K562 (cell line): ENCODE data around the gene NCBP2. TPM values are rescaled to one million over a fixed set of nuclear protein-coding genes. Genes with fewer than 3 reads are reported as not detected.

ENCODE experiments used
- CHD4 ChIP-seq: fragments of 200-600 bp; sonication (generic); IDR thresholded peaks from 3 replicates; pipeline ENCODE4 v1.6.1; 2012; ENCODE audit warnings: low read depth, mild to moderate bottlenecking, mixed read lengths, low read length, inconsistent platforms; ENCODE audit not compliant: insufficient read depth, insufficient replicate concordance, poor library complexity, severe bottlenecking
- E4F1 ChIP-seq: fragments of 250-450 bp; sonication (Bioruptor Pico); IDR thresholded peaks from 2 replicates; pipeline ENCODE4 v1.5.0; 2021; ENCODE audit warnings: mild to moderate bottlenecking, borderline replicate concordance
- ETV1 ChIP-seq: fragments of 450-650 bp; conservative IDR thresholded peaks from 2 replicates; pipeline ENCODE4 v1.6.1; 2016; ENCODE audit warnings: missing genetic modification characterization, control low read depth, low read depth, missing compliant biosample characterization
- FOSL1 ChIP-seq: fragments of 200-800 bp; sonication (Bioruptor generic); conservative IDR thresholded peaks from 2 replicates; pipeline ENCODE4 v1.6.1; 2016; ENCODE audit warnings: missing genetic modification characterization, missing compliant biosample characterization
- FUS ChIP-seq: fragments of 200-400 bp; formaldehyde crosslinking; optimal IDR thresholded peaks from 2 replicates; pipeline ENCODE3; 2017; ENCODE audit warnings: low read depth, low read length
- GATA2 ChIP-seq: sonication (generic); formaldehyde crosslinking; IDR thresholded peaks from 2 replicates; pipeline ENCODE4 v1.4.0; 2020; ENCODE audit warnings: mild to moderate bottlenecking, missing genetic modification reagents
- HEY1 ChIP-seq: fragments of 250-450 bp; sonication (Bioruptor Pico); IDR thresholded peaks from 2 replicates; pipeline ENCODE4 v1.5.0; 2020; ENCODE audit warnings: mild to moderate bottlenecking, moderate library complexity, borderline replicate concordance
- HNRNPLL ChIP-seq: fragments of 200-400 bp; formaldehyde crosslinking; IDR thresholded peaks from 2 replicates; pipeline ENCODE4 v1.6.1; 2017; ENCODE audit warnings: low read length, low read depth, mild to moderate bottlenecking; ENCODE audit not compliant: poor library complexity, severe bottlenecking
- NR2C2 ChIP-seq, 2 experiments: fragments of 200-800 bp in 1 of 2; sonication (Bioruptor generic) in 1 of 2; sonication (generic) in 1 of 2; formaldehyde crosslinking in 1 of 2; IDR thresholded peaks; 2 replicates each; pipeline versions ENCODE4 v1.6.1 to v1.8.0; 2016 to 2022; ENCODE audit warnings: mild to moderate bottlenecking in 1 of 2, missing compliant biosample characterization in 1 of 2, missing genetic modification characterization in 1 of 2, missing genetic modification reagents in 1 of 2
- STAG1 ChIP-seq: sonication (generic); formaldehyde crosslinking; IDR thresholded peaks from 2 replicates; pipeline ENCODE4 v1.5.0; 2020; ENCODE audit warnings: missing genetic modification reagents, borderline replicate concordance
- ZNF121 ChIP-seq: sonication (generic); formaldehyde crosslinking; conservative IDR thresholded peaks from 2 replicates; pipeline ENCODE4 v1.8.0; 2022; ENCODE audit warnings: missing genetic modification reagents
- ZNF165 ChIP-seq: fragments of 250-450 bp; sonication (Bioruptor Pico); IDR thresholded peaks from 2 replicates; pipeline ENCODE4 v1.4.0; 2020; ENCODE audit warnings: borderline replicate concordance
- ZNF518B ChIP-seq: fragments of 250-450 bp; sonication (Bioruptor Pico); IDR thresholded peaks from 2 replicates; pipeline ENCODE4 v1.5.0; 2021; ENCODE audit warnings: mild to moderate bottlenecking, moderate library complexity
- polyA plus RNA-seq, 8 experiments: library from polyadenylated mRNA; depleted of rRNA in 4 of 8; stranded (reverse) in 5 of 8; unstranded in 3 of 8; fragments of >200 nt; fragmentation: Nextera tagmentation in 2 of 8; fragmentation: Illumina TruSeq in 1 of 8; extraction: Ambion mirVana in 2 of 8; extraction: Trizol in 1 of 8; gene quantifications; 2 replicates each; pipeline versions ENCODE4 v1.2.1 to v1.2.3, GENCODE V29; 2011 to 2014; ENCODE audit warnings: inconsistent platforms in 1 of 8, missing spikeins in 1 of 8
- total RNA-seq, 7 experiments: library from RNA; depleted of rRNA in 6 of 7; stranded (reverse); fragments of >200 nt in 6 of 7; fragmentation: Illumina TruSeq in 2 of 7; extraction: Trizol in 2 of 7; gene quantifications; 2 replicates each; pipeline versions ENCODE4 v1.2.1 to v1.2.3, GENCODE V29; 2011 to 2021; ENCODE audit warnings: low replicate concordance in 1 of 7
- TF ChIP-seq, protein P1 (sequence below), 3 experiments: fragments of 200-800 bp in 1 of 3; sonication (Bioruptor generic) in 1 of 3; sonication (generic) in 1 of 3; formaldehyde crosslinking in 1 of 3; IDR thresholded peaks; 2 replicates each; pipeline versions ENCODE4 v1.6.1 to v1.8.0; 2016 to 2022; ENCODE audit warnings: mild to moderate bottlenecking in 2 of 3, missing compliant biosample characterization in 2 of 3, missing genetic modification characterization in 2 of 3, missing genetic modification reagents in 1 of 3
- TF ChIP-seq, protein P2 (sequence below): fragments of 250-450 bp; sonication (Bioruptor Pico); IDR thresholded peaks from 2 replicates; pipeline ENCODE4 v1.4.0; 2020; ENCODE audit warnings: mild to moderate bottlenecking, moderate library complexity, borderline replicate concordance

Gene NCBP2
- total and polyA plus RNA-seq, 9 of the 15 experiments (the other 6 are each of a cell fraction or from before 2014, with no cell fraction given), result 56.4 to 102 (median 82.3) TPM

GRCh38 chr3:196988241-196989029, 46.1 kb upstream of the NCBP2 start (continued):
- TF ChIP-seq FUS, result no peak
- TF ChIP-seq, protein P1, sequence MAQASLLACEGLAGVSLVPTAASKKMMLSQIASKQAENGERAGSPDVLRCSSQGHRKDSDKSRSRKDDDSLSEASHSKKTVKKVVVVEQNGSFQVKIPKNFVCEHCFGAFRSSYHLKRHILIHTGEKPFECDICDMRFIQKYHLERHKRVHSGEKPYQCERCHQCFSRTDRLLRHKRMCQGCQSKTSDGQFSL (CRISPR knock-in tag; IDR thresholded peaks at IDR 0.05), result 0 out of 2 replicates have a peak, but pooled peaks have one; percentile 30
- TF ChIP-seq, protein P1 (tag; IDR thresholded peaks at IDR 0.05), result no peak
- TF ChIP-seq GATA2, result peak; percentile 99
- TF ChIP-seq HEY1, result no peak
- 0 out of 2 replicates have a peak, but pooled peaks have one; percentile 27 for TF ChIP-seq ETV1 (tag)
- no peak for TF ChIP-seq E4F1
- TF ChIP-seq, protein P2, sequence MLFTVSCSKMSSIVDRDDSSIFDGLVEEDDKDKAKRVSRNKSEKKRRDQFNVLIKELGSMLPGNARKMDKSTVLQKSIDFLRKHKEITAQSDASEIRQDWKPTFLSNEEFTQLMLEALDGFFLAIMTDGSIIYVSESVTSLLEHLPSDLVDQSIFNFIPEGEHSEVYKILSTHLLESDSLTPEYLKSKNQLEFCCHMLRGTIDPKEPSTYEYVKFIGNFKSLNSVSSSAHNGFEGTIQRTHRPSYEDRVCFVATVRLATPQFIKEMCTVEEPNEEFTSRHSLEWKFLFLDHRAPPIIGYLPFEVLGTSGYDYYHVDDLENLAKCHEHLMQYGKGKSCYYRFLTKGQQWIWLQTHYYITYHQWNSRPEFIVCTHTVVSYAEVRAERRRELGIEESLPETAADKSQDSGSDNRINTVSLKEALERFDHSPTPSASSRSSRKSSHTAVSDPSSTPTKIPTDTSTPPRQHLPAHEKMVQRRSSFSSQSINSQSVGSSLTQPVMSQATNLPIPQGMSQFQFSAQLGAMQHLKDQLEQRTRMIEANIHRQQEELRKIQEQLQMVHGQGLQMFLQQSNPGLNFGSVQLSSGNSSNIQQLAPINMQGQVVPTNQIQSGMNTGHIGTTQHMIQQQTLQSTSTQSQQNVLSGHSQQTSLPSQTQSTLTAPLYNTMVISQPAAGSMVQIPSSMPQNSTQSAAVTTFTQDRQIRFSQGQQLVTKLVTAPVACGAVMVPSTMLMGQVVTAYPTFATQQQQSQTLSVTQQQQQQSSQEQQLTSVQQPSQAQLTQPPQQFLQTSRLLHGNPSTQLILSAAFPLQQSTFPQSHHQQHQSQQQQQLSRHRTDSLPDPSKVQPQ, result no peak
- TF ChIP-seq CHD4, result no peak
- no peak for TF ChIP-seq ZNF165
- no peak for TF ChIP-seq HNRNPLL
- TF ChIP-seq NR2C2 (CRISPR knock-in tag; IDR thresholded peaks at IDR 0.05), result no peak
- TF ChIP-seq NR2C2 (tag; IDR thresholded peaks at IDR 0.05), result peak; percentile 35; the same call in 1 of the 2 replicates
- no peak for TF ChIP-seq STAG1
- TF ChIP-seq ZNF121, result no peak
- TF ChIP-seq FOSL1 (tag), result peak; percentile 71
- no peak for TF ChIP-seq ZNF518B (CRISPR knock-in tag)
